LHCN-M2 (cell line): ENCODE data around the gene CRHR2. TPM values are rescaled to one million over a fixed set of nuclear protein-coding genes. Genes with fewer than 3 reads are reported as not detected.
"Not testable (repeated sequence)": the region's sequence is repeated elsewhere in the genome, so short reads cannot be mapped to it uniquely, and the experiment has no call there.

ENCODE experiments used
- DNase-seq: peaks from one replicate; pipeline ENCODE4 v3.0.0-alpha.2; 2012; ENCODE audit warnings: low read depth
- polyA plus RNA-seq: library from polyadenylated mRNA; unstranded; fragments of >200 nt; gene quantifications from one replicate; pipeline ENCODE4 v1.2.1, GENCODE V29; 2012; ENCODE audit warnings: missing spikeins
- total RNA-seq: library from RNA; depleted of rRNA; stranded (reverse); fragments of >200 nt; gene quantifications from 2 replicates; pipeline ENCODE4 v1.2.3, GENCODE V29; 2014; rRNA removed

Gene CRHR2
- not detected in 2 replicates for total RNA-seq
- not detected for polyA plus RNA-seq

DNA sequence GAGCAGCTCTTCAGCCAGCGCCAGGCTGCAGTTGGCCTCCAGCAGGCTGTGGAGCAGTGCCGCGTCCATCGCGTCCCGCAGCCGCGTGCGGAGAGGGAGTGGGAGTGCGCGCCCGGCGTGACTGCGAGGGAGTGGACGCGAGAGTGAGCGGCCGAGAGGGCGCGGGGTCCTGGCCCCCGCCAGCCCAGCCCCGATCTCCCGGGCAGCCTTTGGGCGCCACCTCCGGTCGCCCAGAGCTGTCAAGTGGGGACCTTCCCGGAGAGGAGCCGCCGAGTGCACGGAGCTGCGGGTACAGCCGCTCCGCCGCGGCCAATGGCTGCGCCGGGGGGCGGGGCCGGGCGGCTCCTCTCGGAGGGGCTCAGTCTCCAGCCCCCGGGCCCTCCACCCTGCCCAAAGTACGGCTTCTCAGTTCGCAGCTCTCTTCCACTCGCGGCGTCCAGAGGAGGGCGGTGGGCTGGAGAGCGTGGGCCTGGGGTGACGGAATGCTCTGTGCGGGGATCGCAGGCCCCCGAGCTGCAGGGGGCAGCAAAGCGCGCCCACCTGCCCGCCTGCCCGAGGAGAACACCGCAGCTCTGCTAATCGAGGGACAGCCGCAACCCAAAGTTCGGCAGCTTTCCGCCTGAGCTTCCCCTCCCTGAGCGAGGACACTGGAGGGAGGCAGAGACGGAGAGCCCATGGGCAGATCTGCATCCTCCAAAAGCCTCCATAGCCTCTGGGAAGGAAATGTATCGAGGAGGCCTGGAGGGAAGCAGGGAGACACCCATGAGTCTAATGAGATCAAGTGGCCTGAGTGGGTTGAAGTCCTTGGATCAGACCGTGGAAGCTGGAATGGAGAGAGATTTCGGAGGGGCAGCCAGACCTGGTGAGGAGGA, at the start of gene CRHR2:
CRHR2 (minus strand) TSS at position 245 of the 872 bp plus-strand sequence; CDS start at position 69, 176 bp downstream.
- DNase-seq, result no peak

DNA sequence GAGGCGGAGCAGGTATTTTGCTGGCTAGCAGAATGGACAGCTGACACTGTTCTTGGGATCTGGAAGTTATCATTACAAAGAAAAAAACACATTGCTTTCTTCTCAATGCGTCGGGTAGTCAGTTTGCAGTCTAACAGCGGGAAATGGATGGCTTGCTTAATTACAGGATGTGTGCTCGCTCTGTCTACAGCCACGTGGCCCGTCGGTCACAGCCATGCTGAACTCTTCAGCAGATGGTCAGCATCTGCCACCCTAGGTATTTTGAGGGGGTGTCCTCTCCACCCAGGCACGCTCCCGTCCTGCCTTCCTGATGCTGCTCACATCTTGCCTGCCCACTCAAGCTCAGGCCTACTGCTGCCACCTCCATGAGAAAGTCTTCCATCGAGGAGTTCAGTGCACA, 49.3 kb upstream of the CRHR2 start:
- DNase-seq, result peak; percentile 8

DNA sequence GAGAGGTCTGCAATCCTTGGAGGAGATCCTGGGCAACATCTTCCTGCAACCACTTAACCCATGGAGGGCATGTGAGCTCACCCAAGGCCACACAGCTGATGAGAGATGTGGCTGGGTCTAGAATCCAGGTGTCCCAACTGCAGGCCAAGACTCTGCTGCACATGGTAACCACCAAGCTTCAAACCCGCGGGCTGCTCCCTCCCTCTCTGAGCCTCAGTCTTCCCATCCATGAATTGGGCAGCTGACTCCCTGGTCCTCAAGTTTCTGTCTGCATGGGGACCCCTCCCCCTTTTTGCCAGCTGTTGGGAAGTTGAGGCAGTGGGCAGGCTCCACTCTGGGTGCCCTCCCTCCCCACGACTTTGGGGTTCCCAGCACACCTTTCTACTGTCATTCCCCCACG, 48.7 kb upstream of the CRHR2 start:
- no peak for DNase-seq

DNA sequence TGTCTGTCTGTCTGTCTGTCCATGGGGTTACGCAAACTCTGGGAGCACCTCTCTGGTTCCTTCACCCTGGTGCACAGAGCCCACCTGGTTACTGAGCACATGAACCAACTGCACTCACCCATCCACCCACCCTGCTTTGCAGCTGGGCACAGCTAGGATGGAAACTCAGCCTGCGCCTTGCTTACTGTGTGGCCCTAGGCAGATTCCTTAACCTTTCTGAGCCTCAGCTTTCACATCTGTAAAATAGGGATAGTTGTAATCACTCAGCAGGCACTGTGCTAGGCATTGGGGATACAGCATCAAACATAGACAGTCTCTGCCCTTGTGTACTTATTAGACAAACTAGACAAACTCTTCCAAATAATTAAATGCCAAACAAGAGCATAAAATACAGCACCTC, 47.8 kb upstream of the CRHR2 start:
- no peak for DNase-seq

DNA sequence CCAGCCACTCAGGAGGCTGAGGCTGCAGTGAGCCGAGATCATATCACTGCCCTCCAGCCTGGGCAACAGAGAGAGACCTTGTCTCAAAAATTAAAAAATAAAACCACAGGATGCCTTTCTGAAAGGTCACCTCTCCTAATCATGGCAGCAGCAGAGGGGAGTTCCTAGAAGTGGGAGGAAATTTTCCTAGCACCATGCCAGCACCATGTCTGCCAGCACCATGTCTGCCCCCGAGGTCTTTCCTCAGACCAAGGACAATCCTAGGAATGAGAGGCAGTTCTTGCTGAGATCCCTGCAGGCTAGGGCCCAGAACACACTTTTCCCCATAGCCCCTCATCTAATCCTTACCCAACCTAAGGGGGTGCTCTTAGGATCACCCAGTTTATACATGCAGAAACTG, 47.4 kb upstream of the CRHR2 start:
- DNase-seq, result no peak

DNA sequence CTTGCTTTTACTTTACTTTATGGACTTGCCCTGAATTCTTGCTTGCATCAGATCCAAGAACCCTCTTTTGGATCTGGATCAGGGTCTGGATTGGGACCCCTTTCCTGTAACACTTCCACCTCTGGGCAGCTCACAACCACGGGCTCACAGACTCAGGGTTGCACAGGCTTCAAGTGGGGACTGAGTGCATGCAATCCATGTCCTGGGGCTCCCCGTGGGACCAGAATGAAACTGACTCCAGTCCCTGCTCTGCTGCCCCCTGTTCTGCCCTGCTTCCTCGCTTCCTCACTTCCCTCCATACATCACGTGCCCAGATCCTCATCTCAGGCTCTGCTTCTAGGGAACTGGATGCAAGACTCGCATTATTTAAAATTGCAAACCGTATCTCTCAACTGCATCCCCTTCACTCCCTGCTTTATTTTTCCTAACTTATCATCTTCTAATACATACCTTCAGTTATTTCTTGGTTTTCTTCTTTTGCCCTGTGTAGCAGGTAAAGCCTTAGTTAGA, 46.4 kb upstream of the CRHR2 start:
- no peak for DNase-seq

DNA sequence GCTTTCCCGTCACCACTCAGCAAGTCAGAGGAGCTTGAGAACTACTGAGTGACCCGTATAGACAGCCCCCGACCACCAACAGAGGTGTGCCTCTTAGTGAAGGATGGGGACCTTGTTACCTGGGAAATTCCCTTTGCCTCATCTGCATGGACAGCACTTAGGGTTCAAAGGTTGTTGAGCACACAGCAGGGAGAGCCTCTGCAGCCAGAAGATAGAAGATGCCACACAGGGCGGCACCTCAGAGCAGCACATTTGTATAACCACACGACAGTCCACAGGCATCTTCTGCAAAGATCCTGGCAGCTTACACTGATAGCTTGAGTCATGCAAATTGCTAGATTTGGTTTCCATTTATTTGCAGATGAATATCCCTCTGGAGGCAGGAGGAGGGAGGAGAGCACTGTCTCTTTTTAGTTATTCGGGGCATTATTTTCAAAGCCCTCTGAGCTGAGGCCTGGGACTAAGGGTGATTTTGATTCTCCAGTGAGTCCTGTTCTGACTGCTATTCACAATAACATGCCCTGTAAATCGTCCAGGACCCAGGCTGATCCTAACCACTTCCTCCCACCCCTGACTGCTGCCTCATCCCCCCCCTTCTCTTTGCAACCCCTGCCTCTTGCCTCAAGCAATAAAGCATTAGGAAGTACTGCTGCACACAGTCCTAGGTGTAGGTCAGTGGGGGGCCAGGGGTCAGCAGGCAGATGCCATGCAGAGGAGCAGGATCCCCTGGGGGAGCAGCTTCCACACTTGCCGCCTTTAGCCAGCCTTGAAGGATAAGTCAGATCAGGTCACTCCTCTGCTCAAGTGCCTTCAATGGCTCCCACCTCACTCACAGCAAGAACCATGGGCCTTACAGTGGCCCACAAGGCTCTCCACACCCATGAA, 45.0 kb upstream of the CRHR2 start:
- peak; percentile 14 for DNase-seq

DNA sequence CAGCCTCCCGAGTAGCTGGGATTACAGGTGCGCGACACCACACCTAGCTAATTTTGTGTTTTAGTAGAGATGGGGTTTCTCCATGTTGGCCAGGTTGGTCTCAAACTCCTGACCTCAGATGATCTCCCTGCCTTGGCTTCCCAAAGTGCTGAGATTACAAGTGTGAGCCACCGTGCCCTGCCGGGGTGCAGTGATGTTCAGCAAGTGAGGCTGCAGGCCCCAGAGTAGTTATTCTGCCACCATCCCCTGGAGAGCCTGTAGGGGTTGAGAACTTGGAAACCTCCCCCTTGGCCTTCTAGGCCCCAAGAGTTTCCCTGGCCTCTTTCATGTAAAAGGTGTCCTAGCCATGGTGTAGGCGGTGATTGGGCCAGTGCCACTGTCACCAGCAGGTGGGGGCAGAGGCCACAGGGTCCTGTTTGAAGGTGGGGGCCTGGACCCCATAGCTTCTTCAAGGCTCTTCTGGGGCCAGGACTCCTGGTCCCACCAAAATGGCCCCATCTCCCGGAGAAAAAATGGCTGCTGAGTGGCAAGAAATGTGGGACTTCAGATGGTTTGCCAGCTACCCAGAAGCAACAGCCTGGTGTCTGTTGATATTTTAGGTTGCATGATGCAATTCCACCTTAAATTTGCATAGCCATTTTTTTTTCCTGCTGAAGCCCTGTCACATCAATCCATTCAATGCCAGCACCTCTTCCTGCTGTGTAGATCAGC, 44.2 kb upstream of the CRHR2 start:
- DNase-seq, result no peak

DNA sequence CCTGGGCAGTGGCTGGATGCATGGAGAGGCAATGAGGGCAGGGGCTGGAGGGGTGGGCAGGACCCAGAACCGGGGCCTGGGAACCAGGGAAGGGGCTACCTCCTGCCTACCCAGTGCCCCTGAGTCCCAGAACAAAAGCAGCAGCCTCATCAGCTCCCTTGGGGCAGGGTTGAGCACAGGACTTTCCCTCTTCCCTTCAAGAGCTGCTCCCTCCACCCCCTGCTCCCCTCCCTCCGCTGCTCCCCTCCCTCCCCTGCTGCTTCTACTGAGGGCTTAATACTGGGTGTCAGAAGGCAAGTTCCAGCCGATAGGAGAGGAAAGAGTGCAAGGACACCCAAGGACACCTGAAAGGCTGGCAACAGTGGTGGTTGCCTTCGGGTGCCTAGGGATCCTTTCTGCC, 41.5 kb upstream of the CRHR2 start:
- no peak for DNase-seq

DNA sequence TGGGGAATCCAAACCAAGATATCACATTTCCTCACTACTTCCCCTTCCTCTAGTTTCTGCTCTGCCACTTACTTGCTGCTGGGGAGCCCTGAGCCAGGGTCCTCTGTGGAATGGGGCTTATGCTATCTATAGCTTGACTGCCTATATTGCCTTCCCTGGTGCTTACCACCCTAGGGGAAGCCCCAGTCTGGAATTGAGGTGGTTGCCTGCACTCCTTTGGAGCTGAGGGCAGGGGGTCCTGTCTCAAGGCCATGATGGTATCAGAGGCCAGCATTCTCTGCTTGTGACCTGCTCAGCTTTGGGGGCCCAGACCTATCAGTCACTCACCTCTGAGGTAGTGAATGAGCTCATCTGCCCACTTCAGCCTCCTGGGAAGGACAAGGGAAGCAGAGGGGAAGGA, 40.4 kb upstream of the CRHR2 start:
- DNase-seq, result no peak

DNA sequence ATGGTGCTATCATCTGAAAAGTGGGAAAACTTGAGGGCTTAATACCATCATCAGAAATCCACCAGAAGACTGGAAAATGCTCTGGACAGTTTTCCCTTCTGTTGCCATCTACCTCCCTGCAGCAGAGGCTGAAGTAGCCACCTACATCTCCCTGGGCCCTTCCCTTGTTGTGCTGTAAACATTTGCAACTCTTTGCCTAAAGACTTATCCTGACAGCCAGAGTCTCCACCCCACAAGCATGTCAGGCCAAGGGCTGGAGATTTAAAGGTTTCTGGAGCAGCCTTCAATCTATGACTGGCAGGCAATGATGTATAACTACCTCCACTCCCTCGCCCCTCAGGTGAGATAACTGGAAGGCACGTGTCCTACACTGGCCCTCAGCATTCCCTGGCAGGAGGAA, 39.9 kb upstream of the CRHR2 start:
- no peak for DNase-seq

DNA sequence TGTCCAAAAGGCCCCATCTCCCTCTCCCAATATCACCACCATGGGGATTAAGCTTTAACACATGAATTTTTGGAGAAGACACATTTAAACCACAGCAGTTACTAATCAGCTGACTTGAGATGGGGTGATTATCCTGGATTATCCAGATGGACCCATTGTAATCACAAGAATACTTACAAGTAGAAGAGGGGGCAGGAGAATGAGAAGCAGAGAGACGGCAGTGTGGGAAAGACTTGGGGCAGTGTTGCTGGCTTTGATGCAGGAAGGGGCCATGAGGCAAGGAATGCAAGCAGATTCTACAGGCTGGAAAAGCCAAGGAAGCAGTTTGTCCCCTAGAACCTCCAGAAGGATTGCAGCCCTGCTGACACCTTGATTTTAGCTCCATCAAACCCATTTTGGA, 39.0 kb upstream of the CRHR2 start:
- DNase-seq, result no peak

DNA sequence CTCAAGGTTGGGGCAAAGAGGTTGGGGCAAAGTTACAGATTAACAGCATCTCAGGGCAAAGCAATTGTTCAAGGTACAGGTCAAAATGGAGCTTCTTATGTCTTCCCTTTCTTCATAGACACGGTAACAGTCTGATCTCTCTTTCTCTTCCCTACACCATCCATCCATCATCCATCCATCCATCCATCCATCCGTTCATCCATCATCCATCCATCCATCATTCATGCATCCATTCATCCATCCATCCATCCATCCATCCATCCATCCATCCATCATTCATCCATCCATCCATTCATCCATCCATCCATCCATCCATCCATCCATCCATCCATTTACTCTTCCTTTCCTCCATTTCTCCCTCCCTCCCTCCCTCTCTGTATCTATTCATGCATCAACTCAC, 37.2 kb upstream of the CRHR2 start:
- DNase-seq, result not testable (repeated sequence)

DNA sequence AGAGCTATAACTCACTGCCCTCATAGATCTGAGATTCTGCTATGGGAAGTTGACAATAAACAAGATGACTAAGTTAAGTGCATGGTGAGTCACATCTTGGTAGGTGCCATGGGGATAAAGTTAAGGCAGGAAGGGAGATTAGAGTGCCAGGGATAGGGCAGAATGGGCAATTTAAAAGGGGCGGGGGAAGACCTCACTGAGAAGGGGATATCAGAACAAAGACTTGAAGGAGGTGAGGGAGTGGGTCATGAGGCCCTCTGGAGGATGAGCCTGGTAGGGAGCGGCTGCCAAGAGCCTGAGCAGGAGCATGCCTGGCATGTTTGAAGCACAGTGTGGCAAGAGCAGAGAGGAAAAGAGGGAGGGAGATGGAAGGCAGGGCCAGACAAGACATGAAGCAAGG, 34.9 kb upstream of the CRHR2 start:
- DNase-seq, result peak; percentile 64

DNA sequence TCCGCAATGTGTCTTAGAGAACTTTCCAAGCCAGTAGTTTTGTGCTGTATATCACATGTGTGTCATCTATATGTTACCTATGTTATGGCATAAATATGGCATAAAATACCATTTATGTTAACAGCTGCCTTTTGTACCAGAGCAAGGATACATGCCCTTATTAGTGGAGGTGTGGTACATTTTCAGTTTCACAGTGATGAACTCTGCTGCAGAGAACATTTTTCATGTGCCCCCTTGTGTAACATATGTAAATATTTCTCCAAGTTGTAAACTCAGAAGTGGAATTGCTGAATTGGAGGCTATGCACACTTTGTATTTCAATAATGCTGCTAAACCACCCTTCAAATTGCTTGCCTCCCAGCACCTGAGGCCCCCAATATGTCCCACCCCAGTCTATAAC, 31.9 kb upstream of the CRHR2 start:
- no peak for DNase-seq

DNA sequence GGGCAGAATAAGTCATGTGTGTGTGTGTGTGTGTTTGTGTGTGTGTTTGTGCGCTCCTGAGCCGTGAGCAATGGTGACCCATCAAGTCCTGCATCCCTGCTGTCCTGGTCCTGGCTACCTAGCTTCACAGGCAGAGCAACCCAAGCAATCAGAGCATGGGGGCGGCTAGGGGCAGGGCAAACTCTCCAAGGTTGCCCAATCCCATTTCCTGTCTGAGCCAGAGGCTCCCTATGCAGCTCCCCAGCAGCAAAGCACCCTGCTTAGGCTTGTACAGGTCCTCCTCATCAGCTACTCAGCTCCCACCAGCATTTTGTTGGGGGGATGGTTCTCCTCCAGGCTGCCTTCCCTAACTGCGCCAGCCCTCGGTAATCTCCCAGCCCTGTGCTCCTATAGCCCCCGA, 31.1 kb upstream of the CRHR2 start:
- no peak for DNase-seq

DNA sequence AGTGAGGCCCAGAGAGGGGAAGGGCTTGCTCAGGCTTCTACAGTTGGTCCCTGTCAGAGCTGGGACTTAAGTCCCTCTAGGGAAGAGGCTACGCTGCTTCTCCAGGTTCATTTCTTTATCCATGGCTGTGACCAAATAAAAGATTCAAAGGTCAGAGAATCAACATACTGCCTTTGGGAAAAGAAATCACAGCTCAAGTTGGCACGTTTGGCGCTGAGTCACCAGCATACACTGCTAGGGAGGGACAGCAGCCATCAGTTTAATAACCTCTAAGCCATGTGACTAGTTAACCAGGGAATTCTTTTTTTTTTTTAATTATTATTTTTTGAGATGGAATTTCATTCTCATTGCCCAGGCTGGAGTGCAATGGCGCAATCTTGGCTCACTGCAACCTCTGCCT, 28.4 kb upstream of the CRHR2 start:
- peak; percentile 15 for DNase-seq

DNA sequence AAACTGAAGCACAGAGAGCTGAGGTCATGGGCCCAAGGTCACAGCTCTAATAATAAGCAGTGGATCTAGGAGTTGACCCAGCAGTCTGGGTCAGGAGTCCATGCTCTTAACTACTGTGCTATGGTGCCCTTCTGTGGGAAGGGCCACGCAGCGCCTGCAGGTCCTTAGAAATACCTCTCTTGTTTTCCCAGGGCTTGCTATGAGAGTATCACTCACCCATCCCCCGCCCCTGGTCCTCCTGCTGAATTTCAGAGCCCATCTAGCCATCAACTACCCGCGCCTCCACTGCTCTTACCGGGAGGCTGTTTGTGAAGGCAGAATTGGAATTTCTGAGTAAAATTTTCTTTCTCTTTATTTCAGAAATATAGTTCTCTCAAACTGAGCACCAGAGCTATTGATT, 27.3 kb upstream of the CRHR2 start:
- no peak for DNase-seq

DNA sequence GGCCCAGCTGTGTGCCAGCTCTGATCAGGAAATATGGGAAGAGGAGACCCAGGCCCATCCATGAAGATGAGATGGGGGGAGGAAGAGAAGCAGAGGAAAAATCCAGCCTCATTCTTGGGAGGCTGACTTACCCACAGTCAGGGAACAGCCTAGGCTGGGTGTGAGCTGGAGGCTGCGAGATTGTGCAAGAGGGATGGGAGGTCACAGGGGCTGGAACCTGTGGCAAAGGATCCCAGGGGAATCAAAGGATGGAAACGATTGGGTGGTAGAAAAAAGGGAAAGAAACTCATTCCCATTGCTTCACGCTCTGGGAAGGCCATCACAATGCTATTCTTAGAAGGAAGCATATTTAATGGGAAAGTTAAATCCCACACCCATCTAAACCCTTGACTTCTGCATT, 26.7 kb upstream of the CRHR2 start:
- DNase-seq, result peak; percentile 34

DNA sequence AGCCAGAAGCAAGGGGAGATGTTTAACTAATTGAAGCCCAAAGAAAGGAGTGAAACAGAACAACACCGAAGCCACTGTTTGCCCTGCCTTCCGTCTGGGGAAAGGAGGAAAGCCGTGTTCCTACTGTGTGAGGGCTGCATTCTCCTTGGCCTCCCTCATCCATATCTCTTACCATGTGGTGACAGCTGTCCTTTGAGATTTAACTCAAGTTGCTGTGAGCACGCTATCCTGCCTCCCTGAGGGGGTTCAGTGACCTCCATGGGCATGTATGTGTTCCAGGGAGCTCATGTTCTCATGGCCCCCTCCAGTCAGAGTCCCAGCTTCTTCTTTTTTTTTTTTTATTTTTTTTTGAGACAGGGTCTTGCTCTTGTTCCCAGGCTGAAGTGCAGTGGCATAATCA, 26.2 kb upstream of the CRHR2 start:
- DNase-seq, result peak; percentile 12
